Liver (tissue), 9 donors: Measurements from ENCODE around the gene RAI14. TPM values are rescaled to one million over a fixed set of nuclear protein-coding genes. Genes with fewer than 3 reads are reported as not detected.

Experiments
- DNase-seq: peaks from one replicate; pipeline ENCODE4 v3.0.0-alpha.2; 2017; ENCODE audit warnings: low spot score
- H3K27ac ChIP-seq, 2 donors: one replicate each; pipeline ENCODE4 v1.7.0; 2013; ENCODE audit warnings: inconsistent platforms in 2 of 2, low read length in 2 of 2, control low read depth in 1 of 2, low read depth in 1 of 2, mild to moderate bottlenecking in 1 of 2
- H3K27me3 ChIP-seq, 4 donors: one replicate each; pipeline versions ENCODE4 v1.6.1 to v1.7.0; 2013; ENCODE audit warnings: low read length in 3 of 4, inconsistent platforms in 1 of 4, mild to moderate bottlenecking in 1 of 4, moderate library complexity in 1 of 4; ENCODE audit not compliant: control insufficient read depth in 4 of 4, insufficient read depth in 4 of 4
- H3K36me3 ChIP-seq, 4 donors: one replicate each; pipeline versions ENCODE4 v1.6.1 to v1.7.0; 2013; ENCODE audit warnings: low read length in 3 of 4, mild to moderate bottlenecking in 3 of 4, low read depth in 1 of 4, moderate library complexity in 1 of 4; ENCODE audit not compliant: control insufficient read depth in 4 of 4, insufficient read depth in 3 of 4
- H3K4me1 ChIP-seq, 4 donors: one replicate each; pipeline versions ENCODE4 v1.6.1 to v1.7.0; 2013; ENCODE audit warnings: low read length in 3 of 4, mild to moderate bottlenecking in 3 of 4, moderate library complexity in 1 of 4; ENCODE audit not compliant: control insufficient read depth in 4 of 4, insufficient read depth in 4 of 4
- H3K4me3 ChIP-seq, 3 donors: one replicate each; pipeline versions ENCODE4 v1.6.1 to v1.7.0; 2013; ENCODE audit warnings: low read length in 3 of 3, control low read depth in 1 of 3, low read depth in 1 of 3, mild to moderate bottlenecking in 1 of 3
- H3K9ac ChIP-seq, 2 donors: one replicate each; pipeline ENCODE4 v1.7.0; 2013; ENCODE audit warnings: low read length in 2 of 2, mild to moderate bottlenecking in 2 of 2, moderate library complexity in 2 of 2, control low read depth in 1 of 2, low read depth in 1 of 2
- H3K9me3 ChIP-seq, 4 donors: one replicate each; pipeline versions ENCODE4 v1.6.1 to v1.7.0; 2013; ENCODE audit warnings: low read length in 3 of 4; ENCODE audit not compliant: control insufficient read depth in 4 of 4
- EGR1 ChIP-seq, 2 donors: IDR thresholded peaks; 2 replicates each; pipeline ENCODE4 v1.6.1; 2016 to 2018; ENCODE audit warnings: antibody characterized with exemption in 2 of 2, low read depth in 2 of 2
- FOXA1 ChIP-seq: IDR thresholded peaks from 2 replicates; pipeline ENCODE4 v1.6.1; 2016; ENCODE audit warnings: antibody characterized with exemption
- FOXA2 ChIP-seq: IDR thresholded peaks from 2 replicates; pipeline ENCODE4 v1.6.1; 2016; ENCODE audit warnings: antibody characterized with exemption
- GABPA ChIP-seq, 2 donors: IDR thresholded peaks in 1 of 2; conservative IDR thresholded peaks in 1 of 2; 2 replicates each; pipeline ENCODE4 v1.6.1; 2016; ENCODE audit warnings: antibody characterized with exemption in 2 of 2, mild to moderate bottlenecking in 1 of 2, moderate library complexity in 1 of 2
- HNF4A ChIP-seq, 2 donors: conservative IDR thresholded peaks; 2 replicates each; pipeline ENCODE4 v1.6.1; 2016; ENCODE audit warnings: antibody characterized with exemption in 2 of 2, mild to moderate bottlenecking in 2 of 2
- HNF4G ChIP-seq: IDR thresholded peaks from 2 replicates; pipeline ENCODE4 v1.6.1; 2016; ENCODE audit warnings: antibody characterized with exemption
- JUND ChIP-seq, 2 donors: IDR thresholded peaks; 2 replicates each; pipeline ENCODE4 v1.6.1; 2016; ENCODE audit warnings: antibody characterized with exemption in 2 of 2
- NR2F2 ChIP-seq: IDR thresholded peaks from 2 replicates; pipeline ENCODE4 v1.6.1; 2016; ENCODE audit warnings: antibody characterized with exemption
- RAD21 ChIP-seq, 2 donors: IDR thresholded peaks; 2 replicates each; pipeline ENCODE4 v1.6.1; 2016; ENCODE audit warnings: antibody characterized with exemption in 2 of 2, mild to moderate bottlenecking in 2 of 2
- RXRA ChIP-seq, 2 donors: IDR thresholded peaks; 2 replicates each; pipeline ENCODE4 v1.6.1; 2017 to 2018; ENCODE audit warnings: antibody characterized with exemption in 2 of 2, mild to moderate bottlenecking in 1 of 2
- SP1 ChIP-seq: IDR thresholded peaks from 2 replicates; pipeline ENCODE4 v1.6.1; 2018; ENCODE audit warnings: antibody characterized with exemption, mild to moderate bottlenecking
- TAF1 ChIP-seq: conservative IDR thresholded peaks from 2 replicates; pipeline ENCODE4 v1.6.1; 2016; ENCODE audit warnings: antibody characterized with exemption, mild to moderate bottlenecking
- YY1 ChIP-seq: IDR thresholded peaks from 2 replicates; pipeline ENCODE4 v1.6.1; 2016; ENCODE audit warnings: antibody characterized with exemption, mild to moderate bottlenecking
- WGBS: extraction: QIAGEN DNeasy Blood & Tissue Kit; methylation state at CpG from one replicate; pipeline ENCODE4 v1.1.7; 2013; 5-methylcytosine and 5-hydroxymethylcytosine counted together
- polyA plus RNA-seq, 2 donors: library from polyadenylated mRNA; stranded (reverse) in 1 of 2; unstranded in 1 of 2; fragments of 200-250 nt in 1 of 2; fragments of >200 nt in 1 of 2; fragmentation: Nextera tagmentation in 1 of 2; extraction: Ambion mirVana in 1 of 2; gene quantifications; one replicate each; pipeline versions ENCODE4 v1.2.1 to v1.2.3, GENCODE V29; 2013 to 2015
- total RNA-seq, 2 donors: library from RNA; depleted of rRNA; stranded (reverse); fragments of >200 nt; gene quantifications; one replicate each; pipeline ENCODE4 v1.2.3, GENCODE V29; 2014
- TF ChIP-seq, protein P1 (sequence below): IDR thresholded peaks from 2 replicates; pipeline ENCODE4 v1.6.1; 2016; ENCODE audit warnings: antibody characterized with exemption
- TF ChIP-seq, protein P2 (sequence below): IDR thresholded peaks from 2 replicates; pipeline ENCODE4 v1.6.1; 2016; ENCODE audit warnings: antibody characterized with exemption
- TF ChIP-seq, protein P3 (sequence below): IDR thresholded peaks from 2 replicates; pipeline ENCODE4 v1.6.1; 2016; ENCODE audit warnings: antibody characterized with exemption
- TF ChIP-seq, protein P4 (sequence below): IDR thresholded peaks from 2 replicates; pipeline ENCODE4 v1.6.1; 2016; ENCODE audit warnings: antibody characterized with exemption, mild to moderate bottlenecking
- TF ChIP-seq, protein P5 (sequence below): fragments of 150-350 bp; IDR thresholded peaks from 2 replicates; pipeline ENCODE4 v1.5.1; 2017; ENCODE audit warnings: improper control_type of control experiment, low read depth, low read length; ENCODE audit not compliant: missing input control
- donor health status: healthy.
- donor health status: healthy.
- donor health status: healthy.
- donor health status: healthy.
- donor health status: healthy.

Gene RAI14
- total and polyA plus RNA-seq, 4 donors: 7.8 to 21.4 (median 11.4) TPM

DNA sequence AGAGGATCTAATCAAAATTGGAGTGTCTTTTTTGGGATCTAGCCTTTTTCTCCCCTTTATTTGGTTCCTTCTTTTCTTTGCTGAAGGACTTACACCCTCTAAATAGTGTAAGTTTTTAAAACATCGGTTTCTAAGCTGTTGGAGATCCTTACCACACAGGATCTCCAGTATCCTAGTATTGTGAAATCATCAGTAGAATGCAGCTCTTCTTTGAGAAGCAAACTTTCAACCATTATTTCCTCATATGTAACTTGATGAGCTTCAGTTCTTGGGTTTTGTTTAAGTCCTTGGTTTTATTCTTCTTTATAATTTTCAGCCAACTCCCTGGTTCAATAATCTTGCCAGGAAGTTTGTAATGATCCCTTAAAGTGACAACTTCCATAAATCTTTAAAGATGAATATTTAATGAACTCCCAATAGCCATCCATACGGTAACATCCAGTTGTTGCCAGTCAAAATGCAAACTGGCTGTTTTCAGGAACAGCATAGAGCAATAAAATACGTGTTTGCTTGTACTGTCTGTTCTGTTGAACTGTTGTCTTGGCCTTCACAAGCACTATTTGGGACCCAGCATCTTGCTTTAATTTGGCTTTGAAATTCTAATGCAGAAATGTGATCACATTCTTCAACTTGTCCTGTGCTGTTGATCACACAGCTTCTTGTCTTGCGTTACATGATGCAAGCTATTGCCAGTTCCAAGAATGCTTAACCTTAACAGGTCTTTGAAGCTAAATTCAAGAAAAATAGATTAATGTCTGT is 148.0 kb downstream of the RAI14 start:
- Histone ChIP-seq H3K9ac (no peak overlapping the region), H3K9me3 (no peaks in the 10 kb centered on the region), H3K27me3 (no peaks in the 10 kb centered on the region), H3K4me1 (no peaks in the 10 kb centered on the region), H3K36me3 (peaks cover 0 to 47% (median 18%) of the 10 kb centered on the region in 4 donors), H3K4me3 (no peak overlapping the region), H3K27ac (no peak overlapping the region)
- no peak for TF ChIP-seq JUND (IDR thresholded peaks at IDR 0.05)
- WGBS: 90% methylated on average over 4 of the region's 4 CpGs
- DNase-seq: no peak

DNA sequence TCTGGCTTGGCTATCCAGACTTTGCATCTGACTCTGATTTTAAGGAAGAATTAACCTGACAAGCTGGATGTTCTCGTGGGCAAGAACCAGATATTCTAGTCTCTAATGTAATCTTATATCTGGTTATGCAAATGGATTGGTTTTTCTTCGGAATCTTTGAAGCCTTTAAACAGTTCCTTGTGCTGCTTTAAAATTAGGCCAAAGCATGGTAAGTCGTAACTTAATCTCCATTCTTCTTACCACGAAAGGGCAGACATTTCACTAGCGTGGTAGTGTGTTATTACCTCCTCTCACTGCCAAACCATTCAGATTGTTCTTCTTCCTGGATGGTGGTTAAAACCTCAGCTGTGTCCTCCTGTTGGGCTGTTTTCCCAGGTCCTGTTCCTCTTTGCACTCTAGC is 148.8 kb downstream of the RAI14 start:
- DNase-seq: no peak
- peaks cover 0 to 44% (median 17%) of the 10 kb centered on the region in 4 donors for H3K36me3 ChIP-seq
- H3K9ac ChIP-seq: no peak overlapping the region
- TF ChIP-seq HNF4G: no peak
- no peak for TF ChIP-seq SP1
- TF ChIP-seq, protein P1, sequence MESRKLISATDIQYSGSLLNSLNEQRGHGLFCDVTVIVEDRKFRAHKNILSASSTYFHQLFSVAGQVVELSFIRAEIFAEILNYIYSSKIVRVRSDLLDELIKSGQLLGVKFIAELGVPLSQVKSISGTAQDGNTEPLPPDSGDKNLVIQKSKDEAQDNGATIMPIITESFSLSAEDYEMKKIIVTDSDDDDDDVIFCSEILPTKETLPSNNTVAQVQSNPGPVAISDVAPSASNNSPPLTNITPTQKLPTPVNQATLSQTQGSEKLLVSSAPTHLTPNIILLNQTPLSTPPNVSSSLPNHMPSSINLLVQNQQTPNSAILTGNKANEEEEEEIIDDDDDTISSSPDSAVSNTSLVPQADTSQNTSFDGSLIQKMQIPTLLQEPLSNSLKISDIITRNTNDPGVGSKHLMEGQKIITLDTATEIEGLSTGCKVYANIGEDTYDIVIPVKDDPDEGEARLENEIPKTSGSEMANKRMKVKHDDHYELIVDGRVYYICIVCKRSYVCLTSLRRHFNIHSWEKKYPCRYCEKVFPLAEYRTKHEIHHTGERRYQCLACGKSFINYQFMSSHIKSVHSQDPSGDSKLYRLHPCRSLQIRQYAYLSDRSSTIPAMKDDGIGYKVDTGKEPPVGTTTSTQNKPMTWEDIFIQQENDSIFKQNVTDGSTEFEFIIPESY: no peak
- no peak for TF ChIP-seq RAD21 (IDR thresholded peaks at IDR 0.05)
- TF ChIP-seq GABPA (IDR thresholded peaks at IDR 0.05 in 1 of 2, conservative IDR thresholded peaks at IDR 0.05 in 1 of 2): no peak
- TF ChIP-seq TAF1: no peak
- TF ChIP-seq EGR1 (IDR thresholded peaks at IDR 0.05; ENCODE audit: low read depth in 2 of 2): no peak
- TF ChIP-seq, protein P2, sequence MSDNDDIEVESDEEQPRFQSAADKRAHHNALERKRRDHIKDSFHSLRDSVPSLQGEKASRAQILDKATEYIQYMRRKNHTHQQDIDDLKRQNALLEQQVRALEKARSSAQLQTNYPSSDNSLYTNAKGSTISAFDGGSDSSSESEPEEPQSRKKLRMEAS: no peak
- no peak for TF ChIP-seq YY1
- TF ChIP-seq, protein P3, sequence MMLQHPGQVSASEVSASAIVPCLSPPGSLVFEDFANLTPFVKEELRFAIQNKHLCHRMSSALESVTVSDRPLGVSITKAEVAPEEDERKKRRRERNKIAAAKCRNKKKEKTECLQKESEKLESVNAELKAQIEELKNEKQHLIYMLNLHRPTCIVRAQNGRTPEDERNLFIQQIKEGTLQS: no peak
- TF ChIP-seq, protein P4, sequence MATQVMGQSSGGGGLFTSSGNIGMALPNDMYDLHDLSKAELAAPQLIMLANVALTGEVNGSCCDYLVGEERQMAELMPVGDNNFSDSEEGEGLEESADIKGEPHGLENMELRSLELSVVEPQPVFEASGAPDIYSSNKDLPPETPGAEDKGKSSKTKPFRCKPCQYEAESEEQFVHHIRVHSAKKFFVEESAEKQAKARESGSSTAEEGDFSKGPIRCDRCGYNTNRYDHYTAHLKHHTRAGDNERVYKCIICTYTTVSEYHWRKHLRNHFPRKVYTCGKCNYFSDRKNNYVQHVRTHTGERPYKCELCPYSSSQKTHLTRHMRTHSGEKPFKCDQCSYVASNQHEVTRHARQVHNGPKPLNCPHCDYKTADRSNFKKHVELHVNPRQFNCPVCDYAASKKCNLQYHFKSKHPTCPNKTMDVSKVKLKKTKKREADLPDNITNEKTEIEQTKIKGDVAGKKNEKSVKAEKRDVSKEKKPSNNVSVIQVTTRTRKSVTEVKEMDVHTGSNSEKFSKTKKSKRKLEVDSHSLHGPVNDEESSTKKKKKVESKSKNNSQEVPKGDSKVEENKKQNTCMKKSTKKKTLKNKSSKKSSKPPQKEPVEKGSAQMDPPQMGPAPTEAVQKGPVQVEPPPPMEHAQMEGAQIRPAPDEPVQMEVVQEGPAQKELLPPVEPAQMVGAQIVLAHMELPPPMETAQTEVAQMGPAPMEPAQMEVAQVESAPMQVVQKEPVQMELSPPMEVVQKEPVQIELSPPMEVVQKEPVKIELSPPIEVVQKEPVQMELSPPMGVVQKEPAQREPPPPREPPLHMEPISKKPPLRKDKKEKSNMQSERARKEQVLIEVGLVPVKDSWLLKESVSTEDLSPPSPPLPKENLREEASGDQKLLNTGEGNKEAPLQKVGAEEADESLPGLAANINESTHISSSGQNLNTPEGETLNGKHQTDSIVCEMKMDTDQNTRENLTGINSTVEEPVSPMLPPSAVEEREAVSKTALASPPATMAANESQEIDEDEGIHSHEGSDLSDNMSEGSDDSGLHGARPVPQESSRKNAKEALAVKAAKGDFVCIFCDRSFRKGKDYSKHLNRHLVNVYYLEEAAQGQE: no peak
- no peak for TF ChIP-seq RXRA (IDR thresholded peaks at IDR 0.05)
- no peak for TF ChIP-seq HNF4A (conservative IDR thresholded peaks at IDR 0.05)
- TF ChIP-seq FOXA2: no peak
- TF ChIP-seq NR2F2: no peak
- TF ChIP-seq, protein P5, sequence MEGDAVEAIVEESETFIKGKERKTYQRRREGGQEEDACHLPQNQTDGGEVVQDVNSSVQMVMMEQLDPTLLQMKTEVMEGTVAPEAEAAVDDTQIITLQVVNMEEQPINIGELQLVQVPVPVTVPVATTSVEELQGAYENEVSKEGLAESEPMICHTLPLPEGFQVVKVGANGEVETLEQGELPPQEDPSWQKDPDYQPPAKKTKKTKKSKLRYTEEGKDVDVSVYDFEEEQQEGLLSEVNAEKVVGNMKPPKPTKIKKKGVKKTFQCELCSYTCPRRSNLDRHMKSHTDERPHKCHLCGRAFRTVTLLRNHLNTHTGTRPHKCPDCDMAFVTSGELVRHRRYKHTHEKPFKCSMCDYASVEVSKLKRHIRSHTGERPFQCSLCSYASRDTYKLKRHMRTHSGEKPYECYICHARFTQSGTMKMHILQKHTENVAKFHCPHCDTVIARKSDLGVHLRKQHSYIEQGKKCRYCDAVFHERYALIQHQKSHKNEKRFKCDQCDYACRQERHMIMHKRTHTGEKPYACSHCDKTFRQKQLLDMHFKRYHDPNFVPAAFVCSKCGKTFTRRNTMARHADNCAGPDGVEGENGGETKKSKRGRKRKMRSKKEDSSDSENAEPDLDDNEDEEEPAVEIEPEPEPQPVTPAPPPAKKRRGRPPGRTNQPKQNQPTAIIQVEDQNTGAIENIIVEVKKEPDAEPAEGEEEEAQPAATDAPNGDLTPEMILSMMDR: no peak
- no peak for TF ChIP-seq FOXA1
- no peak for TF ChIP-seq JUND (IDR thresholded peaks at IDR 0.05)
- H3K4me1 ChIP-seq: no peaks in the 10 kb centered on the region
- WGBS: 93% methylated on average over 5 of the region's 5 CpGs
- H3K27ac ChIP-seq: no peak overlapping the region
- H3K4me3 ChIP-seq: no peak overlapping the region
- no peaks in the 10 kb centered on the region for H3K9me3 ChIP-seq
- H3K27me3 ChIP-seq: no peaks in the 10 kb centered on the region
